ENCODE data around the gene CHRNA1. TPM values are rescaled to one million over a fixed set of nuclear protein-coding genes. Genes with fewer than 3 reads are reported as not detected.

The CHRNA1 gene
- polyA plus RNA-seq, 1 donor from 2014 or later = not detected

DNA sequence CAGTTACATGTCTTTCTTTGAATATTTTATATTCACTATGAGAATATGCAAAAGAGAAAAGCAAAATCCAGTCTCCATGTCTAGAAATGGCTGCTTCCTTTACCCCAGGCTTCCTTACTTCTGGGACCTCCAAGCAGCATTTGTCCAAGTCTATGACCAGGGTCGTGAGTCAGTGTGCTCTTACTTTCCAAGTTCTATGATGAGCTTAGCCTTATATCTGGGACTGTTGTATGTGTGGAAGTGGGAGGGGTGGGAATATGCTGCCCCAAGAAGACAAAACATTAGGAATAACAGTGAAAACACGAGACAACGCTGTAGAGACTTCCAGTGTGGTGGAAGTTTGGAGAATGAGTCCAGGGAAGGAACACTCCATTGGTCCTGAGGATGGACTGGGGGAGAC is 21.2 kb upstream of the CHRNA1 start:
- Histone ChIP-seq H3K27ac (ENCODE audit: low read length) (no peak overlapping the region), H3K79me2 (replicated peaks; ENCODE audit: insufficient read depth, low read length) (no peaks in the 10 kb centered on the region), H3K9me2 (ENCODE audit: insufficient read depth, low read length) (no peaks in the 10 kb centered on the region), H2AFZ (ENCODE audit: low read depth, low read length) (no peak overlapping the region), H3F3A (ENCODE audit: insufficient read depth, low read length, poor library complexity, severe bottlenecking) (no peaks in the 10 kb centered on the region), H3K4me3 (ENCODE audit: low read length) (no peak overlapping the region), H3K4me2 (ENCODE audit: low read length) (no peak overlapping the region), H3K36me3 (ENCODE audit: insufficient read depth, low read length) (no peaks in the 10 kb centered on the region), H3K9me3 (ENCODE audit: low read length) (no peaks in the 10 kb centered on the region), H3K9ac (ENCODE audit: low read length) (no peak overlapping the region), H3K27me3 (ENCODE audit: insufficient read depth, low read depth, low read length) (no peaks in the 10 kb centered on the region), H4K20me1 (ENCODE audit: insufficient read depth) (no peaks in the 10 kb centered on the region)
- no peak for TF ChIP-seq POLR2AphosphoS5 (IDR thresholded peaks at IDR 0.05)
- TF ChIP-seq, protein P1, sequence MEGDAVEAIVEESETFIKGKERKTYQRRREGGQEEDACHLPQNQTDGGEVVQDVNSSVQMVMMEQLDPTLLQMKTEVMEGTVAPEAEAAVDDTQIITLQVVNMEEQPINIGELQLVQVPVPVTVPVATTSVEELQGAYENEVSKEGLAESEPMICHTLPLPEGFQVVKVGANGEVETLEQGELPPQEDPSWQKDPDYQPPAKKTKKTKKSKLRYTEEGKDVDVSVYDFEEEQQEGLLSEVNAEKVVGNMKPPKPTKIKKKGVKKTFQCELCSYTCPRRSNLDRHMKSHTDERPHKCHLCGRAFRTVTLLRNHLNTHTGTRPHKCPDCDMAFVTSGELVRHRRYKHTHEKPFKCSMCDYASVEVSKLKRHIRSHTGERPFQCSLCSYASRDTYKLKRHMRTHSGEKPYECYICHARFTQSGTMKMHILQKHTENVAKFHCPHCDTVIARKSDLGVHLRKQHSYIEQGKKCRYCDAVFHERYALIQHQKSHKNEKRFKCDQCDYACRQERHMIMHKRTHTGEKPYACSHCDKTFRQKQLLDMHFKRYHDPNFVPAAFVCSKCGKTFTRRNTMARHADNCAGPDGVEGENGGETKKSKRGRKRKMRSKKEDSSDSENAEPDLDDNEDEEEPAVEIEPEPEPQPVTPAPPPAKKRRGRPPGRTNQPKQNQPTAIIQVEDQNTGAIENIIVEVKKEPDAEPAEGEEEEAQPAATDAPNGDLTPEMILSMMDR (IDR thresholded peaks at IDR 0.05; ENCODE audit: poor library complexity, severe bottlenecking) = no peak
- TF ChIP-seq TAF1 (IDR thresholded peaks at IDR 0.05; ENCODE audit: low read depth) = no peak
- no peak for TF ChIP-seq RAD21 (conservative IDR thresholded peaks at IDR 0.05)
- TF ChIP-seq MXI1 (conservative IDR thresholded peaks at IDR 0.05; ENCODE audit: poor library complexity, severe bottlenecking) = no peak
- no peak for TF ChIP-seq SMC3 (conservative IDR thresholded peaks at IDR 0.05; ENCODE audit: poor library complexity)

DNA sequence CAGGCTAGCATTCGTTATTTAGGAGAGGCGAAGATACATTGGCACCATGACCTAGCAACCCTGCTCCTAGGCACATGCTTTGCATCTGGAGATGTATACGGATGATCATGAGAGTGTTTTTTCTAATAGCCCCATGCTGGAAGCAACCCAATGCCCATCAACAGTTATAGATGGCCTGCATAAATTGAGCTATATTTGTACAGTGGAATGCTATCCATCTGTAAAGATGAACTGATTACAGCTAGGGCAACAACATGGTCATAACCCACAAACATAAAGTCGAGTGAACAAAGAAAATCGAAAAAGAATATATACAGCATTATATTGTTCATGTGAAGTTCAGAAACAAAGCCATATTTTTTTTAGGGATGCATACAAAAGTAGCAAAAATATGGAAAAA is 20.6 kb upstream of the CHRNA1 start:
- no peak overlapping the region for H3K4me2 ChIP-seq (ENCODE audit: low read length)
- no peaks in the 10 kb centered on the region for H3K9me2 ChIP-seq (ENCODE audit: insufficient read depth, low read length)
- H3F3A ChIP-seq (ENCODE audit: insufficient read depth, low read length, poor library complexity, severe bottlenecking) = no peaks in the 10 kb centered on the region
- H3K27ac ChIP-seq (ENCODE audit: low read length) = no peak overlapping the region
- no peak overlapping the region for H3K4me3 ChIP-seq (ENCODE audit: low read length)
- no peak overlapping the region for H2AFZ ChIP-seq (ENCODE audit: low read depth, low read length)
- no peaks in the 10 kb centered on the region for H3K9me3 ChIP-seq (ENCODE audit: low read length)
- no peak overlapping the region for H3K9ac ChIP-seq (ENCODE audit: low read length)
- TF ChIP-seq POLR2AphosphoS5 (IDR thresholded peaks at IDR 0.05) = no peak
- TF ChIP-seq, protein P1 (IDR thresholded peaks at IDR 0.05; ENCODE audit: poor library complexity, severe bottlenecking) = no peak
- TF ChIP-seq, protein P2, sequence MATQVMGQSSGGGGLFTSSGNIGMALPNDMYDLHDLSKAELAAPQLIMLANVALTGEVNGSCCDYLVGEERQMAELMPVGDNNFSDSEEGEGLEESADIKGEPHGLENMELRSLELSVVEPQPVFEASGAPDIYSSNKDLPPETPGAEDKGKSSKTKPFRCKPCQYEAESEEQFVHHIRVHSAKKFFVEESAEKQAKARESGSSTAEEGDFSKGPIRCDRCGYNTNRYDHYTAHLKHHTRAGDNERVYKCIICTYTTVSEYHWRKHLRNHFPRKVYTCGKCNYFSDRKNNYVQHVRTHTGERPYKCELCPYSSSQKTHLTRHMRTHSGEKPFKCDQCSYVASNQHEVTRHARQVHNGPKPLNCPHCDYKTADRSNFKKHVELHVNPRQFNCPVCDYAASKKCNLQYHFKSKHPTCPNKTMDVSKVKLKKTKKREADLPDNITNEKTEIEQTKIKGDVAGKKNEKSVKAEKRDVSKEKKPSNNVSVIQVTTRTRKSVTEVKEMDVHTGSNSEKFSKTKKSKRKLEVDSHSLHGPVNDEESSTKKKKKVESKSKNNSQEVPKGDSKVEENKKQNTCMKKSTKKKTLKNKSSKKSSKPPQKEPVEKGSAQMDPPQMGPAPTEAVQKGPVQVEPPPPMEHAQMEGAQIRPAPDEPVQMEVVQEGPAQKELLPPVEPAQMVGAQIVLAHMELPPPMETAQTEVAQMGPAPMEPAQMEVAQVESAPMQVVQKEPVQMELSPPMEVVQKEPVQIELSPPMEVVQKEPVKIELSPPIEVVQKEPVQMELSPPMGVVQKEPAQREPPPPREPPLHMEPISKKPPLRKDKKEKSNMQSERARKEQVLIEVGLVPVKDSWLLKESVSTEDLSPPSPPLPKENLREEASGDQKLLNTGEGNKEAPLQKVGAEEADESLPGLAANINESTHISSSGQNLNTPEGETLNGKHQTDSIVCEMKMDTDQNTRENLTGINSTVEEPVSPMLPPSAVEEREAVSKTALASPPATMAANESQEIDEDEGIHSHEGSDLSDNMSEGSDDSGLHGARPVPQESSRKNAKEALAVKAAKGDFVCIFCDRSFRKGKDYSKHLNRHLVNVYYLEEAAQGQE (IDR thresholded peaks at IDR 0.05; ENCODE audit: borderline replicate concordance) = no peak
- TF ChIP-seq RAD21 (conservative IDR thresholded peaks at IDR 0.05) = no peak
- H3K79me2 ChIP-seq (replicated peaks; ENCODE audit: insufficient read depth, low read length) = no peaks in the 10 kb centered on the region
- no peaks in the 10 kb centered on the region for H3K27me3 ChIP-seq (ENCODE audit: insufficient read depth, low read depth, low read length)
- H3K36me3 ChIP-seq (ENCODE audit: insufficient read depth, low read length) = no peaks in the 10 kb centered on the region
- H4K20me1 ChIP-seq (ENCODE audit: insufficient read depth) = no peaks in the 10 kb centered on the region

Data from neural cell (in vitro differentiated cells).